ENCODE measurements around the gene PDE4A.

DNA sequence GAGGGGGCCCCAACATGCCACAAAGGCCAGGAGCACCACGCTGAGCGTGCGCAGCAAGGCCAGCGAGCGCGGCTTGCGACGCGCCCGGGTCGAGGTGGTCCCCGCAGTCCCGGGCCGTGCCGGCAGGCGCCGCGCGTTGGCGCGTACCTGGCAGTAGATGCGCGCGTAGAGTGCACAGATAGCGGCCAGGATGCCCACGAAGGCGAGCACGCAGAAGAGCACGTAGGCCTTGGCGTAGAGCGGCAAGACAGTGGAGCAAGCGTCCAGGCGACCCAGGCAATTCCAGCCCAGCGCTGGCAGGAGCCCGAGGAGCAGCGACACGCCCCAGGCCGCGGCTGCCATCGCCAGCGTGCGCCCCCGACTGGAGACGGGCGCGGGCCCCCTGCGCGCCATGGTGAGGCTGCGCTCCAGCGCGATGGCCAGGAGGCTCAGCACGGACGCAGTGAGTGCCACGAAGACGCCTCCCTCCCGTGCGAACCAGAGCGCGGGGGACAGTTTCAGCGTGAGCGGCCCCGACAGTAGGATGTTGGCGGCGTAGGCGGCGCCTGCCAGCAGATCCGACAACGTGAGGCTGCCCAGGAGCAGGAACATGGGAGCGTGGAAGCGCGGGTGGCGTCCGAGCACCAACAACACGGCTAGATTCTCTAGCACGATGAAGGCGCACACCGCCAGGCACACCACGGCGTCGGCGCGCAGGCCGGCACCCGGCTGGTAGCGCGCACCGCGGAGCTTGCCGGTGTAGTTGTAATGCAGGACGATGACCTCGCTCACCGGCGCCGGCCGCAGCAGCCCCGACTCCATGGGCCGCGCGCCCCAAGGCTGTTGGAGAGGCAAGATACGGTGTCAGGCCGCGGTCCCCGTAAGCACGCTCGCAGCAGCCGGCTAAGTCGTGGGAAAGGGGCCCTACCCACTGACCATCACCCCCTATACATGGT is 94.1 kb downstream of the PDE4A start:
- TF ChIP-seq POLR2AphosphoS5 (IDR thresholded peaks at IDR 0.05; ENCODE audit: borderline replicate concordance, low read depth, low read length) (no peak), EZH2 (IDR thresholded peaks at IDR 0.05) (no peak)

Measured in SK-N-MC (cell line).